M059J (cell line): Measurements from ENCODE around the gene HOXC13. TPM values are rescaled to one million over a fixed set of nuclear protein-coding genes. Genes with fewer than 3 reads are reported as not detected.

Experiments used
- DNase-seq: peaks from one replicate; pipeline ENCODE4 v3.0.0-alpha.2; 2012; ENCODE audit warnings: low read depth
- total RNA-seq: library from RNA; depleted of rRNA; stranded (reverse); fragments of >200 nt; shearing (Covaris generic); gene quantifications from 2 replicates; pipeline ENCODE4 v1.2.3, GENCODE V29; 2014

Gene HOXC13
- total RNA-seq, 1 experiment from 2014 or later: 27.8 TPM

DNA sequence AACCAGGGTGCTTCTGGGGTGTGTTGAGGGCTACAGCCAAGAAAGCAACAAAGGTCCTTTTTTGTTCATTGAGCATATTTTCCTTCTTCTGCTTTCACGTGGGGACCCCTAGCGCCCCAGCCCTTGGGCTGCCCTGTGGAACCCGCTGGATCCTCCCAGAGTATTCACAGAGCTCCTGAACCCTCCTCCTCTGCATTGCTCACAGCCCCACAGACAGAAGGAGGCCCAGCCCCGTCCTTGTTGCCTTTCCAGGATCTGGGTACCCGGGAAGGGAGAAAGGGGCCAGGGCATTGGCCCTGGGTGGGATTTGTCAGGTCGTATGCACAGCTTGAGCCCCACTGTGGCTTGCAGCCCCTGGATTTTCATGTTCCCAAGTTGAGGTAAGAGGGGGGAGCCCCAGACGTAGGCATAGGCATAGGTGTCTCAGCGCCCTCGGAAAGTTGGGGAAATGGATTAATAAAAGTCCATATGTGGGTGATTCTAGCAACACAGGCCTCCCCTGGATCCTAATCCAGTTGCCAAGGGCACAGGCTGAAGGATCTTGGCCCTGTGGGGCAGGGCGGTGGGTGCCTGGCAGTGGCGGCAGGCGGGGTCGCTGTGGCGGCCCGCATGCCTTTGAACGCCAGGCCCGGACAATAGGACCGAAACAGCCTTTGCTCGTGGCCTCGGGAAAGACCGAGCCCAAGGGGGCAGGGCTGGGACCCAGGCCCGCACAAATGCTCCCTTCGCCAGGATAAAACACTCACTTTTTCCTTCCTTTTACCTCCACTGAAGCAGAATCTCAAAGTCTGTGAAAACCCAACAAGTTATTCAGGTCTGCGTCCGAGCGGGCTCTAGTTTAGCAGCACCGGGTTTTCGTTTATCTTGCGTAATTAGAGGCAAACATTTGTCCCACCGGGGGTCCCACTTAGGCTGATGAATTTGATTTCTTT is 43.3 kb downstream of the HOXC13 start:
- no peak for DNase-seq

DNA sequence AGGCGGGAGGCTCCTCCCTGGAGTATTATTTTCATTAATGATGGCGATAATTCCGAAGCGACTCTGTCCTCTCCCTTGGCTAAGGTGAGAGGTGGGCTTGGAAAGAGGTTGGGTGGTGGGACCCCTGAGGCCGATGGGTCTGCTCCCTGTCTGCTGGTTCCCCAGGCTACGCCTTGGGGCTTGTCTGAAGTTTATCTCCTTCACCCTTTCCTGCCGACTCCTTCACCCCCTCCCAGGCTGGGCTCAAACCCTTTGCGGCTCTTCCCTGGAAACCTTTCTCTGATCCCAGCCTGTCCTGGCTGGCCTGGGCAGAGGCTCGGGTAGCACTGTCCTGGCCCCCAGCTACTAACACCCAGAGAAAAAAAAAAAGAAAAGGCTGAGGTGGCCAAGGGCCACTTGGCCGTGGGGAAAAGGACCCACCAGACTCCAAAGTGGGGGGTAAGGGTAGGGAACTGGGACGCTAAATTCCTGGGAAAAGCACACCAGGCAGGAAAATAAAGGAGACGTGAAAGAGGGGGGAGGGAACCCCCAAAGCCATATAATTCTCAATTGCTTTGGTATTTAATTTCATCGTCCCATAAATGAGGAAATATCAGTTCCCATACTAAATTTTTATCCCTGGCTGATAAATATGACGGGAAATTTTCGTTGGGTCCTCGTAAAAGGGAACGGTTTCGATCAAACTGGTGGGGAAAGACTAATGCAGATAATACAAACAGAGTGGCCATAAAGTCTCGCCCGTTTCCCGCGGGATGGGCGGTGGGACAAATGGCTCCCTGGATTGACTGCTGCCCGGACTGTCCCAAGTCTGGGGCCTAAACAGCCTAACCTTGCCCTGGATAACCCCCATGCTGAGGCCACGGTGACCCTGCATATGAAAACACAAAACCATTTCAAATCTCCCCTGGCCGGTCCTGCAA is 44.3 kb downstream of the HOXC13 start:
- no peak for DNase-seq

DNA sequence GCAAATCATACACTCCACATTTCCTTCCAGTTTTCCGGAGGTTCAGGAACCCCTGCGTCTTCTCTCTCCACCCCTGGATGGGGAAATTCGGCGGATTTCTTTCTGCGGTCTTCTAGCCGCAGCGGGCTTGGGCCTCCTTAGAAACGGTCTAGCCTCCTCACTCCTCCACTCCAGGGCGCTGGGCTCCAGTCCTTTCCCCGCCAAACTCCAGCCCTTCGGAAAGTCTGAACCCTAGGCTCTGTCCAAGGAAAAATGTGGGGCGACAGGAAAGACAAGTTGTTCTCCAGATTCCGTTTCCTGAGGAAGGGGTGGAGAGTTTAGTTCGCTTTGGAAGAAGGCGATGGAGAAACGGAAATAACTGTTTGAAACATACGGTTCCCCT is 44.9 kb downstream of the HOXC13 start:
- no peak for DNase-seq

DNA sequence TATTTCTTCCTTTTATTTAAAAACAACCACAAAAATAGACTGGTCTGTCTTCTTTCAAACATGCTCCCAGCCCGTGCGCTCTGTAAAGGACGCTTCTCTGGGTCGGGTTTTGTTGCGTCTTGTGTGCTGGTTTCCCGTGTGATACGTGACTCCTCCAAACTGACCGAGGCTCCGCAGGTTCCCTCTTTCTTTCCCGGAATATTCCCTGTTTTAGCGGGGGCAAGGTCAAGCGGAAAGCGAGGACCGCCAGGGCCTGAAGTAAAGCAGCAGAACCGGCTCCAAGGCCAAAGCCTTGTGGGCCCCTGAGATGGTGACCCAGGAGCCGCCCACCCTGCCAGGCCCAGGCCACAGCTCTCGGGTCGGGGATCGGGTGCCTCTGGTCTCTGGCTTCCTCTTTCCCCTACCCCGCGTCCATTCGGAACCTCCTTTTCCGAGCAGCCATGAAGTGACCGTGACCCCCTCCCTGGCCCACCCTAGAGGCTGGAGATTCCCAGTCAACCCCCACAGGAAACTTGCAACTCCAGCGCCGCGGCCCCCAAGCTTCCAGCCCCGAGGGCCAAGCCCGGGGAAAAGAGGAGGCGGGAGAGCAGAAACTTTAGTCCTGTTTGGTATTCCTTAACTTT is 45.4 kb downstream of the HOXC13 start:
- DNase-seq: no peak

DNA sequence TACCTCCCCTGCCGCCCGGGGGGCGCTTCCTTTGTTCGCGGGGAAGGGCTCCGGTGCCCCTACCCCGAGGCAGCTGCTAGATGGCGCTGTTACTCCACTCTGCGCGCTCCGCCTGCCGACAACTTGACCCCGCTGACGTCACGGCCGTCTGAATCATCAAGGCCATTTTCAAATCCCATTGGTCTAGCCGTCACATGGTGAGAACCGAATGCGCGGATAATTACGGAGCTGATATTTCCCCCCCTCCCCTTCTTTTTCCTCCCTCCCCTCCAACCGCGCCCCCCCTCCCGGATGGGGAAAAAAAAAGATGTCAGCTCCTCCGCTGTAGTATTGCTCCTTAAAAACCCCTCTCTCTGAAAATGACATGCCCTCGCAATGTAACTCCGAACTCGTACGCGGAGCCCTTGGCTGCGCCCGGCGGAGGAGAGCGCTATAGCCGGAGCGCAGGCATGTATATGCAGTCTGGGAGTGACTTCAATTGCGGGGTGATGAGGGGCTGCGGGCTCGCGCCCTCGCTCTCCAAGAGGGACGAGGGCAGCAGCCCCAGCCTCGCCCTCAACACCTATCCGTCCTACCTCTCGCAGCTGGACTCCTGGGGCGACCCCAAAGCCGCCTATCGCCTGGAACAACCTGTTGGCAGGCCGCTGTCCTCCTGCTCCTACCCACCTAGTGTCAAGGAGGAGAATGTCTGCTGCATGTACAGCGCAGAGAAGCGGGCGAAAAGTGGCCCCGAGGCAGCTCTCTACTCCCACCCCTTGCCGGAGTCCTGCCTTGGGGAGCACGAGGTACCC is 46.5 kb downstream of the HOXC13 start, which contains the start of gene HOXC10:
Gene HOXC10 (plus strand): TSS at position 246 of the 791 bp plus-strand sequence. CDS start 114 bp downstream, at position 360.
- peak; percentile 94 for DNase-seq

DNA sequence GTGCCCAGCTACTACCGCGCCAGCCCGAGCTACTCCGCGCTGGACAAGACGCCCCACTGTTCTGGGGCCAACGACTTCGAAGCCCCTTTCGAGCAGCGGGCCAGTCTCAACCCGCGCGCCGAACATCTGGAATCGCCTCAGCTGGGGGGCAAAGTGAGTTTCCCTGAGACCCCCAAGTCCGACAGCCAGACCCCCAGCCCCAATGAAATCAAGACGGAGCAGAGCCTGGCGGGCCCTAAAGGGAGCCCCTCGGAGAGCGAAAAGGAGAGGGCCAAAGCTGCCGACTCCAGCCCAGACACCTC is 47.0 kb downstream of the HOXC13 start:
- DNase-seq: no peak

DNA sequence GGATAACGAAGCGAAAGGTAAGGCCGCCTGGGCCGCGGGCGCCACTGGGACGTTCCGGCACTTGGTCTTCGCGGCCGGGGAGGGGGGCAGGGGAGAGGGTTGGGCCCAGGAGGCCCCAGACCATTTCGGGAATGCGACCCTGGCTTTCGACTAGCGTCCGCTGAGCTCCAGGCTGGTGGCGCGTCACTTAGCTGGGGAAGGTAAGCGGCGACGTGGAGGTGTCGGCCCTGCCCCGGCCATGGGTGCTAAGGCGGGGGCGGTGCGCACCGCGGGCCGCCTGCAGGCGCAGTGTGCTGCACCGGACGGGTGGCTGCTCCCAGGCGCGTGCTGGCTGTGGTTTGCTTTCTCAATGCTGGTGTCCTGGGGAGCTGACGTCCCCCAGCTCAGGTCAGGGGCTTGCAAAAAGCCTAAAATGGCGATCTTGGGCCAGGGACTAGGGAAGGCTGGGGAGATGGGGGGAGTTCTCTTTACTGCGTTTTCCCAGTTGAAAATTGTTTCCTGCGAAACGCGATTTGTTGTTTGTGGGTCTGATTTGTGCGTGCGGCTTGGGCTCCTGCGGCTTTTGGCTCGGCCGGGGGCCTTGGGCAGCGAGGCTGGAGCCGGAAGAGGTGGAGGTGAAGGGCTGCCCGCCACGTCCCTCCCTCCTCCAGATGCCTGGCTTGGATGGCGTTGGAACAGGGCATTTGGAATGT is 47.5 kb downstream of the HOXC13 start:
- DNase-seq: peak; percentile 69

DNA sequence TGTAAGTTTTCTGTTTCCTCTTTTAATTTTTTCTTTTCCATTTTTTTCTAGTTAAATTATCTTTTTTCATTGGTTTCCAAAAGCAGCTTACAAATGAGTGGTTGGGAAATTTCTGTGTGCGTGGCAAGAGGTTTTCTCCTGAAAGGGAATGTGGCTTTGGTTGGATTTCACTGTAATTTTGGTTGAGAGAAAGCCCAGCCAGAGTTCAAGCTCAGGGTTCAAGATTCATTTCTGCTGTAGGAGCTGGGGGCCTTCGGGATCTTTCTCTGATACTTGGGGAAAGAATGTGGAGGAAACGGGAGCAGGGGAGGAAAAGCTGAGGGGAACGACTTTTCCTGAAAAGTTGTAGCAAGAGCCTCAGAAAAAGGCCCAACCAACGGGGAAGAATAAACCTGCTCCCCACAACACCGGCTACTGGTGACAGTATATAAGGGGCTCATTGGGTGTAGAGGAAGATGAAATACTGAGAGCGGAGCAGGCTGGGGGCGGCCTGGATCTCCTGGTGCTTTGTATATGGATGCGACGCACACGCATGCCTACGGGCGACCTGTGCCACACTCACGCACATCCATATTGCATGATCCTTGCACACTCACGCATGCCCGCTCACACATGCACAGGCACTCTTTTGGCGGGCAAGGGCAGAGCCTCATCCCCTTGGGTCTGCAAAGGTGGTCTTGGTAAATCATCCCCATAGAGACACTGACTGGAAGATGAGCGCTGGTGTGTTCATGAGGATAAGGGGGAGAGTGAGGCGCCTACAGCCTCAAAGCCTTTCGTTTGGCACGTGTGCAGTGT is 48.3 kb downstream of the HOXC13 start:
- no peak for DNase-seq

DNA sequence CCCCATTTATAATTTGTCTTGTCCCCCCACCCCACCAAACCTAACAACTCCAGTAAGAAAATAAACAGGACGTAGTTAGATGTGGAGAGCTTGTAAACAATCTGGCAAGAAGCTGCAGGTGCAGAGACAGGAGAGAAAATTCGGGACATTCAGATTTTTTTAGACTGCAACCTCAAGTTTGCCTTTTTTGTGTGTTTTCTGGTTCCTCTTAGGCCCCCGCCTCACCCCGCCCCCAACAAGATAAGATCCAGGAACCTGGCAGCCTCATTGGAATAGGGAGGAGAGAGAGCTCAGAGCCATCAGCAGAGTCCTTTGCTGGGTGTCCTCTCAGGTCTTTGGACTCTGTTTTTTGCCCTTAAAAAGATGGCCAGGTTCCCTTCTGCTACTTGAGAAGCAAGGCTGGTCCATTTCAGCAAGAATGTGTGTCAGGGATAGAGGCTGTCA is 49.2 kb downstream of the HOXC13 start:
- DNase-seq: no peak

DNA sequence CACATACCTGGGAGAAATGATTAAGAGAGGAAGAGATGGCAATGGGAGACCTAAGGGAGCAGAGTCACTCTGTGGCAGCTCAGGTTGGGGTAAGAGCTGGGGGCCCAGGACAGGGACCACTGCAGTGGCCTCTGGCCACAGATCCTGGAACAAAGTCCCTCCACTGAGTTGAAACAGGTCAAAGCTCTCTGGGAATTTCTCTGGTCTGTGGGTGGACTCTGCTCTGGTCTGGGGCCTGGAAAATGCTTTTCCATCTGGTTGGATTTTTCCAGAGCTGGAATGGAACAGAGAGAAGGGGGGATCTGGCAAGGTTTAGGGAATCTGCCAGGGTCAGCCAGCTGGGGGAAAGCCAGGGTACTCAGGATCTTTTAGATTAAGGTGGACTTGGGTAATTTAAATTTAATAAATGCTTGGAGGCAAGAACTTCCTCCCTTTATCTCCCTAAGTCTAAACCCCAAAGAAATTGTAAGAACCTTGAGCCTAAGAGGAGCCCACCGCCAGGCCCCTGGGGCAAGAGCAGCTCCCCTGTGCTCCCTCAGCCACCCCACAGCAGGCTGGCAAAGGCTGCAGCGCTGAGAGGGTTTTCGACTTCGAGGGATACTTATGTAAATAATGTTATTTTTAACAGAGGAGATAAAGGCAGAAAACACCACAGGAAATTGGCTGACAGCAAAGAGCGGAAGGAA is 50.1 kb downstream of the HOXC13 start:
- DNase-seq: no peak

DNA sequence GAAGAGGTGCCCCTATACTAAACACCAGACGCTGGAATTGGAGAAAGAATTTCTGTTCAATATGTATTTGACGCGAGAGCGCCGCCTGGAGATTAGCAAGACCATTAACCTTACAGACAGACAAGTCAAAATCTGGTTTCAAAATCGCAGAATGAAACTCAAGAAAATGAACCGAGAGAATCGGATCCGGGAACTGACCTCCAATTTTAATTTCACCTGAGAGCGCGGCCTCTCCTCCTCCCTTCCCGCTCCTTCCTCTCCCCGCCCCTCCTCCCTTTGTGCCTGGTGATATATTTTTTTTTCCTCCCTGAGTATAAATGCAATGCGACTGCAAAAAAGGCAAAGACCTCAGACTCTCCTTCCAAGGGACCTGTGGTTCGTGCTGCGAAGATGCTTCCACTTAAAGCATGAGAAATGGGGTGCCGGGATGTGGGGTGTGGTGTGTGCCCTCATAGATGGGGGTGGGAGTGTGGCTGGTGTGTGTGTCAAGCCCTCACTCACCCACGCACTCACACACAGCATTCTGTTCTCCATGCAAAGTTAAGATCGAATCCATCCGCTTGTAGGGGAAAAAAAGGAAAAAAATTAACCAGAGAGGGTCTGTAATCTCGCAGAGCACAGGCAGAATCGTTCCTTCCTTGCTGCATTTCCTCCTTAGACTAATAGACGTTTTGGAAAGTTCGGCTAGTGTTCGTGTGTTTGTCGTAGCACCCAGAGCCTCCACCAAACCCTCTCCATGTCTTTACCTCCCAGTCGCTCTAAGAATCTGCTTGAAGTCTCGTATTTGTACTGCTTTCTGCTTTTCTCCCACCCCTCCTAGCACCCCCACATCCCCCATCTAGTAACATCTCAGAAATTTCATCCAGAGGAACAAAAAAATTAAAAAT is 50.8 kb downstream of the HOXC13 start:
- peak; percentile 86 for DNase-seq

DNA sequence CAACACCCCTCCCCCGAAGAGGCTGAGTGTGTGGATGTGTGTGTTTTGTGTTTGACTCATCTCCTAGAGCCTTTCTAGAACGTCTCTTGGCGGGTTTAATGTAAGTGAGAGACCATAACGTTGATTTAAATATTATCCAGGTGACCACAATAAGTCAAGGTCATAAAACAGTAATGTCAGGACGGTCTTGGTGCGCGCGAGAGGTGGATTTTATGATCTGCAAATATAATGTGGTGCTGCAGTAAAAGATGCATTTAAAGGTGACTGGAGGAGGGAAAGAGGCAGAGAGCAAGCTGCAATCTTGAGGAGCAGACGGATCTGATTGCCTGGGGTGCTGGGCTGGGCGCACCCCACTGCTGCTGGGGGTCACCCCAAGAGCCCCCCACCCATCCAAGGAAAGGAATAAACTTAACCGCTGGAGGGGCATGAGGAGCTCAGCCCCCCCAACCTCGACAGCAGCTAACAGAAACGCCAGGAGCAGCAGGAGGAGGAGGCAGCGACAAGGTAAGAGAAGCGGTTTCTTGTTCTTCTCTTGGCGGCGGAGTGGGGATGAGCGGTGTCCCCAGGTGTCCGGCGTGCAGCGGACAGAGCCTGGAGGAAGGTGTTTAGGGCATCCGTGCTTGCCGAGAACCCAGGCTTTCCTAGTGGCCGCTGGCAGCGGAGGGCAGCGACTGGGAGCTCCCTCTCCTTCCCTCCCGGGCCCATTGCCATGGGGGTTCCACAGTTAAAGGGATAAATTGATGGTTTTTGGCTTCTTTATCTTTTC is 51.9 kb downstream of the HOXC13 start:
- peak; percentile 52 for DNase-seq

DNA sequence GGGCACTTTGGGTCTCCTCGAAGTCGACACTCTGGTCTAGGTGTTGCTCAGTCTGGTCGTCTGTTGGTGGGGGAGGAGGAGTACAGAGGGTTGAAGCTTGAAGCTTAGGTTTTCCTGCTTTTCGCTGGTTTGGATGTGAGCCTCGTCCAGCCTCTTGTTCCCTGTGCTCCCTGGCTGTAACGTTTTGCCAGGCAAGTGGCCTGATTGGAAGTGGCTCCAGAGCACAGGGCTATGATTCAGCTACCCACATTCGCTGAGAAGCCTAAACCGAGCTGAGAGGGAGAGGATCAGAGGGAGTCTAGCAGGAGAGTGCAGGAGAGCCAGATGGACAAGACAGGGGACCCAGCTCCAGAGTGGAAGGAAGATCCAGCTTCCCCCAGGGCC is 52.4 kb downstream of the HOXC13 start:
- DNase-seq: peak; percentile 87

DNA sequence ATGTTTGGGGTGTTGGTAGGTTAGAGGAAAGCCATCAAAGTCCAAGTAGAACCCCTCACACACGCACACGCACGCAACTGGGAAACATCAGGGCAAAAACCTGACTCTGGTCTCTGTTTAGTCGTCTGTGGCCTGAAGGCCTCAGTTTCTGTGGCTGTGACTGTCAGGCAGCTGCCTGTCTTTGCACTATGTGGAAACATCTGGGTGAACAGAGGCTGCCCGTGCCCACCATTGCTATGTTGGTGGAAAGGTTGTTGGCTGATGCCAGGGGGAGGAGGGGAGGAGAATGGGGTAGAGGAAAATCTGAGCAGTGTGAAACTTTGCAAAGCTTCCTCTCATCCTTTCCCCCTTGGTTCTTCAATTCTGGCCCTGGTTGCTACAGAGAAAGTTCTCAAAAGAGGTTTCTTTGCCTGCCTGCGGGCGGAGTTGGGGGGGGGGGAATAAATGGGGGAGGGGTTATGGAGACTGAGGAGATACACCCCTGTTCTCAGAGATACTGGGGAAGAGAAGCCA is 53.8 kb downstream of the HOXC13 start:
- no peak for DNase-seq

DNA sequence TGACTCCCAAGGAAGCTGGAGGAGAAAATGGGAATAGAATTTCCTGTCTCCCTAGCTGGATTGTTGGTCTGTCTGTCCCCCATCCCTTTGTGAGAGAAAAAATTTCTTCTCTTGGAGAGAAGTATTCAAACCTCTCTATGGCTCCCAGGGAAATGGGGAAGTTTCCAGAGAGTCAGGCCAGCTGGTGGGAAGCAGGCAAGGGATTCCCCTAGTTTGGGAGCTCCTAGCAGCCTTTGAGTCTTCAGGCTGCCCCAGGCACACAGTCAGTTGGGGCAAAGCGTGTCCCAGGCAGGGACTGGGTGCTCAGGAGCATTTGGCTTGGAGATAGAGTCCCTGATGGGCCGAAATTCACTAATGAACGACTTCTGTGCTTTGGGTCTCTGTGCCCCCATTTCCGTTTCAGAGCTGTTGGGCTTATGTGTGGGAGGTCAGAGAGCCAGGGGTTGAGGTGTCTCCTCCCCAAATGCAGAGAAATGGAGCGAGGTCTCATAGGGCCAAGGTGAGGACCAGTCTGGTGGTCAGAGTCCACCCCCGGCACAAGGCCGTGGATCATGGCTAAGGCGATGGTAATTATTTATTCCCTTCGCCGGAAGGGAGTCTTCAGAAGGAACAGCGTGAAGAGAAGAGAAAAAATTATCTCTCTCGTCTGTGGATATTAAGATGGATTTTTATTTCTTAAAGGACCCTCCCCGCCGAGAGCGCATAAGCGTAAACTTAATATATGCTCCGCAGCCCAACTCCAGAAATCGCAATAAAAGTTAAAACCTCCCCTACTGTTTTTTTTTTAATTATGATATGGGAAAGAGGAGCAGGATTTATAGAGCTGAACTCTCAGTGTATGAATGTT is 54.8 kb downstream of the HOXC13 start:
- DNase-seq: no peak

DNA sequence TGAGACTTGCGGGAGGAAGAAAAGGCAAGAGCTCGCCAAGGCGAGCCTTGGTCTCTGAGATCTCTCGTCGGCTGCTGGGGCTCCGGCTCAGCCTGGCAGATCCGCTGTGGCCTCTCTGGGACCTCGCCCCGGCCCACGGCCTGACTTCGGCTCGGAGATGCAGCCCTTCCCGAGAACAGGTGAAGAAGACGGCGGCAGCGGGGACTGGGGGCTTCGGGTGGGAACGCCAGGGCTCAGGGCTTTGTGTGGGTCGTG is 55.3 kb downstream of the HOXC13 start:
- no peak for DNase-seq
